Measurements from ENCODE around the gene ARHGAP15.

ARHGAP15 gene

GRCh38 chr2:143674051-143674450 lies 544.8 kb downstream of the ARHGAP15 start:
- DNase-seq, result peak; percentile 73 to 77

DNA sequence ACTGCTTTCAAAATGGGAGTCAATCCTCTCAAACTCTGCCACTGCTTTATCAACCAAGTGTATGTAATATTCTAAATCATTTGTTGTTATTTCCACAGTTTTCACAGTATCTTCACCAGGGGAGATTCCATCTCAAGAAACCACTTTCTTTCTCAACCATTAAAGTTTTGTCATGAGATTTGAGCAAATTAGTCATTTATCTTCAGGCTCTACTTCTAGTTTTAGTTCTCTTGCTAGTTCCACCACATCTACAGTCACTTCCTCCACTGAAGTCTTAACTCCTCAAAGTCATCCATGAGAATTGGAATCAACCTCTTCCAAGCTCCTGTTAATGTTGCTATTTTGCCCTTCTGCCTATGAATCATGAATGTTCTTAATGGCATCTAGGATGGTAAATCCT lies 545.8 kb downstream of the ARHGAP15 start:
- peak; percentile 78 to 88 for DNase-seq

GRCh38 chr2:143679617-143680016 lies 550.4 kb downstream of the ARHGAP15 start:
- no peak for DNase-seq

DNA sequence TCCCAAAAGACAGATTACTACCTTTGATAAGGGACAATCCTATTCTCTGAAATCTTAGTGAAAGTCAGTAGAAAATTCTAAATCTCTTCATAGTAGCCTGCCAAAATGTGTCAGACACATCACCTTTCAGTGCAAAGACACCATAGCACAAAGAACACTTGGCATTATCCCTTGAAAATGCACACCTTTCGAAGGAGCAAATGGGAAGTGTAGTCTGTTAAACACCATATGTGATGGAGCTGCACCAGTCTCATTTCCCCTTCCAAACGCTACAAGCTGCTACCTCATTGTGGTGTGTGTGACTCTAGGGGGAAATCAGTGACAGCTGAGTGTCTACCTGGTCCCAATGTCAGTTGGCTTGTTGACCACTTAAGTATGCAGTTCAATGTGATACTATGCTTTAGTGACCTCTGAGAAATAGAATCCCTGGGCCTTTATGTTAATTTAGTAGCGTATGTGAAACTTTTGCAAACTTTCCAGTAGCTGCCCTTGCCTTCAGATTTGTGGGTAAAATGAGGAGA lies 551.7 kb downstream of the ARHGAP15 start:
- DNase-seq, result no peak

DNA sequence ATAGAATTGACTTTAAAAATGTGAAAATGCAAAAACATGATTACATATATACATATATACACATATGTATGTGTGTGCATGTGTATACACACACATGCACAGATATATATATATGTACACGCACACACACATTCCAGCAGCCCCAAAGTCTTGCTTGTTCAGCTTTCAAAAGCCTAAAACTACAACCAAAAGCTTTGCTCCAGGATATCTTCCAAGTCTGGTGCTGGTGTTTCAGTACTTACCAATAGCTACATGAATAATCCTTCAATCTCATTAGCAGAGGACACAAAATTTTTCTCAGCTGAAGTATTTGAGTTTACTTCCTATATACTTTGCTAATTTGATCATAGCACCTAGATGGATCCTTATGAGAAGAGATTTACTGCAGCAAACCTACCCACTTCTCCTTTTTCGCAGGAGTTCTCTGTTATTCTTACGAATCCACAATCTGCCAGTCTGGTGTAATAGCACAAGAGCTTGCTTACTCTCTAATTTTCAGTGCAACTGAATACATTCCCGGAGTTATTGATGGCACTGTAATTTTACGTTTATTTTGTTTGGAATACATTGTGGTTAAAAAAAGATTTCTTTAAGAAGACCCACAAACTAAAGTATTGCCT lies 553.3 kb downstream of the ARHGAP15 start:
- DNase-seq, result no peak

GRCh38 chr2:143683977-143684376 lies 554.8 kb downstream of the ARHGAP15 start:
- no peak for DNase-seq

DNA sequence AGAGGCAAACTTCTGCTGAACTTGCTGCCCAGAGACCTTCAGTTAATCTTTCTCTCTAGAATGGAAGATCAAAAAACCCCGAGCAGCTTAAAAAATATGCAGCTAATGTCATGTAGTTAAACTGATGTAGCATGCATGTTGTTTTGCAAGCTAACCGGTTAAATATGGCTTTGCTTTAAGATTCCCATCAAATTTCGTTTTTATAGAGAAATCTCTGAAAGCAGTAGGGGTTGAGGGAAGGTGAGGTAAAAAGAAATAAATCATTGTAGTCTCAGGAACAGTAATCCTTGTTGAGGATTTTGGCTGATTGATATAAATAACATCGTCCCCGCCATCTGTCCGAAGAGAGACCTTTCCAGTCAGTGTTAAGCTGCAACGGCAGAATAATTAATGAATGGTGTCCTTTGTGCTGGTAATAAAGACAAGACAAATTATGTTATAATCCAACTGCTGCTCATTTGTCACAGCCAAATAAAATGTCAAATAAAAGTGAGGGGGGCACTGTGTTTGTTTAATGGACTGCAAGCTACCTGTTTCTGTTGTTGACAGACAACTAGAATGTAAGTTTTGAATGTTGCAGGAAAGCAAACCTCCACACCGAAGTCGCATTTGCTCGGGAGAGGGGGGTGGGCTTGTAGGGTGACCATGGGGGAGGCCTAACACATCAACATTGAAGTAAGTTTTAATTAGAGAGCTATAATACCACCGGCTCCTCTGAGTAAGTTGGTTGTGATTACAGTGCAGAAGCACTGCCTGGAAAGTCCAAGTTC lies 555.5 kb downstream of the ARHGAP15 start:
- DNase-seq, result no peak

DNA sequence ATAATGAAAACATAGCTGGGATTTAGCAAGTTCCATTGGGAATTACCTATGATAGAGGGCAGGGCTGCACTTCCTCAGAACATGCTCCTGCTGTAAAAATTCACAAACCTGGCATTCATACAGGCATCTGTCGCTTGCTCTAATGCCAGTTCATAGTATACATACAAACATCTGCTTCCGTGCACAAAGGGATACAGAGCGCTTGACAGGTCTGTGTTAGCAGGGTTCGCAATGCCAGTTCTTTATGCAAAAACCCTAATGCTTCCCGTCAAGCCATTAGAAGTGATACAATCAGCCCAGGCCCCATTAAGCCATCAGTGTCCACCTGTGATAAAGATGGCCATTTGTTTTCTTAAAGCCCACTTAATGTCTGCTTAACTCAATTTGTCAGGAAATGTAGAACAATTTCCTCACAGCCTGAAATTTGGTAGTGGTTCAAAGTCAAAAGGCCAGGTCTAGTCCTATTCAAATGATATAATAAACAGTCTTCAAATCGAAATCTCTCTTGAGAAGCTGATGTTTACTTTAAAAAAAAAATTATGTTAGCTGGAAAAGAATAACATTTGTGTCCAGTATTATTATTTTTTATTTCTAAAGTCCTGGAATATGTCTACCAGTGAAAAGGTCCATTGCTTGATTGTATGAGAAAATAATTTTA lies 556.3 kb downstream of the ARHGAP15 start:
- no peak for DNase-seq

DNA sequence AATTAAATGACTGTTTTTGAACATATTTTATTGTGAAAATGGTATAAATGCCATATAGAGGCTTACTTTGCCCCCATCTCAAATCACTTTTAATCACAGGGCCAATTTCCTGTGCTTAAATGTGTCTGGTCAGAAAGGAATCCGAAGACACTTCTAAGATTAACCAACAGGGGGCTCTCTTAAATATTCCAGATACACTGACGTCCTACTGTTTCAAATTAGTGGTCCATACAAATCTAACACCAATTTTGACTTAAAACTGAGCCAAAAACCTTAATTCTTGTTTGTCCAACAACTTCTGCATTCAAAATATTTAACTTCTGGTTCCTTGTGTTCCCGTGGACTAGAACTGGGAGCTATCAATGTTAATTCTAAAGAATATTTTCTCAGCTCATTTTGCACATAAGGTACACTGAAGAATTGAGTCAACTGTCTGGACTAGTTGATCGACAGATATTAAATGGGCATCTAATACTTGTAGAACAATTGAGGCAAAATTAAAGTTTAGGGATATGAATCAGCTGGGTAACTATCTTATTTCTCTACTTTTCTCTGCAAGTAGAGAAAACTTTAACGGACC lies 557.5 kb downstream of the ARHGAP15 start:
- DNase-seq, result peak; percentile 13 to 82

DNA sequence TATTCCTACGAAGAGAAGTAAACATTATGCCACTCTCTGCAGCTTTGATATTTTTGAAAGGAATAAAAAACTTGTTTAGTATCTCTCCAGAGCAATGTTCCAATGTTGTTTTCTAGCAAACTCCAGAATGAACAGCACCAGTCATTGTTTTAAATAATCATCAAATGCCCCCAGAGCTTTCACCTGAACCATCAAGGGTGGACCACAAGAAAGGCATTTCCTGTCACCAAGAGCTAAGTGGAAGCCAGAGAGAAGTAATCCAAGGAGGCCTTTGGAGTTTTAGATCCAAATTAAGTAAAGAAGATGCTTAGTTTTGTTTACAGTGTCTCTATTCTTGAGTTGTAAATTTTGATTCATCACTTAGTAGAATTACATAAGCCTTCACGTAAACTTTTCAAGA lies 559.0 kb downstream of the ARHGAP15 start:
- DNase-seq, result no peak

DNA sequence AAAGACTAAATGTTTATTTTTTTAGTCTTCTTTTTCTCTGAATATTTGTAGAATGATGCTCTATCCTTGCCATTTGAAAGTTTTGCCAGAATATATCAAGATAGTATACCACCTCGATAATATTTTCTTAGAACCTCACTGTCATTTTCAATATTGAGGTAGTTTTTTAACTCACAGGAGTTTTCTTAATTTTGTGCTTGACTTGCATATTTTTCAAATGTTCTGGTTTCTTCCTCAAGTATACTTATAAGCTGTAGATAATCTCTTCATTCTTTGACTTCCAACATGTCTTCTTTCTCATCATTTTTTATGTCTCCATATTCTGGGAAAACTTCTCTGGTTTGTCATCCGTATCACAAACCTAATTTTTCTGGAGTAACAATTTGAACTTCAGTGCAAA lies 559.6 kb downstream of the ARHGAP15 start:
- no peak for DNase-seq

DNA sequence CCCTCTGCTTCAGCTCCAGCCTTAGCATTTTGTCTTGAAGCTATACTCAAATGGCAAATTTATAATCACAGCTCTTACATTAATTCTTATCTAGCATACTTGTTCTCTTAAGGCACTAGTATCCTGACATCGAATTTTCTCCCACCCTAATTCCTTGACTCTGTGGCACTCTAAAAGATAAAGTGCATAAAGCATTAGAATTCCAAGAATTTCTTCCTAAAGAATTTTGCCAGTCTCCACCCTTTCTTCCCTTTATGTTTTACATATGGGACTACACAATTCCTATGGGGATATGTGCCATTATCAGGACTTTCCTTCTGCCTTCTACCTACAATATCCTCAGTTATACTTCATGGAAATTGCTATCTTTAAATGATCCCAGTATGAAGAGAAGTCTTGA lies 560.3 kb downstream of the ARHGAP15 start:
- DNase-seq, result no peak

DNA sequence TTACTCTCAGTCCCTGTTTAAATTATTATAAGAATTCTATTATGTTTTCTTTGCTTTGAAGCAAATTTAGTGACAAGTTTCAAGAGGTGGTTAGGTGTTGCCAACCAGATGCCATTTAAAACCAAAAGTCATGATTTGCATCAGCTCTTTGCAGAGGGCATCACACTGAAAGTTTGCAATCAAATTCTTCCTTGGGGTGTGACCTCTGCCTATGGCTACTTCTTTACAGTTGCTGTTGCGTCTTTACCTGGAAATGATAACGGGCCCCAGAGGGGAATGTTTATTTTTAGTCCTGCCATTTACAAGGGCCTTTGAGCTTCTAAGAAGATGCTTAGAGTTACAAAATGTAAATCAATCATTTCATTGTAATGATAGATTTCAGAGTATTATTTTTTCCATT lies 561.0 kb downstream of the ARHGAP15 start:
- no peak for DNase-seq

GRCh38 chr2:143691121-143691520 lies 561.9 kb downstream of the ARHGAP15 start:
- no peak for DNase-seq

DNA sequence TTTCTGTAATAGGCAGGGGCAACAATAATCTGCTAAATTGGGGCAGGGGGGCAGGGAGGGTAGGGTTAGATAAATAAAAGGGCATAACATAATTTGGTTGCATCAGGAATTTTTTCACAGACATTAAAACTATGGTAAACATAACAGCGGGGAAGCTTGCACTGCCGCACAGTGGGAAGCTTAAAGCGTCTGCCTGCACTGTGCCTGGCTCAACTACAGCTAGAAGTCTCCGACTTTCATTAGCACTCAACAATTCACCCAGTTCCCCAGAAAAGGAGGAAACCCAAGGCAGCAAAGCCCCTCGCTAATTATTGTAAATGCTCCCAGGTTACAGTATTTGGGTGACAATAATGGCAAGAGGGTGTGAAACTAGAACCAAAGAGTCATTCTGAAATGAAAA lies 562.9 kb downstream of the ARHGAP15 start:
- no peak for DNase-seq

- DNase-seq, result no peak
Observed at GRCh38 chr2:143692967-143693366, 563.7 kb downstream of the ARHGAP15 start.

- no peak for DNase-seq
Observed at GRCh38 chr2:143694335-143694734, 565.1 kb downstream of the ARHGAP15 start.

- DNase-seq, result no peak
Observed at GRCh38 chr2:143696651-143697050, 567.4 kb downstream of the ARHGAP15 start.

DNA sequence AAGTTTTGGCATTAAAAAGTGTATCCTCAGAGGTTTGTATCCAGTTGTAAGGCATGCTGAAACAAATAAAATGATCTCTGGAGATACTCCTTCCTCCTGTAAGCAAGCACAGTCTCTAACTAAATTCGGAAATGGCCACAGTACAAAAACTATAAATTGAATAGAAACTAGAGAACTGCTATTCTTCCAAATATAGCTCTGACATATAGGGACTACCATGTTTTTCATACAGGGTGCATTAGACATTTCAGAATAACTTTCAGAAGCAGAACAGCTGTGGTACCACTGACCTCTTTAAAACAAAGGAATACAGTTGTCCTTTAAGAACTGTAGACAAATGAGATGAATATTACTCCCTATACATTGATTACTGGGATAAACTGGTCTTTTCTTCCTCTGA lies 568.5 kb downstream of the ARHGAP15 start:
- DNase-seq, result no peak

GRCh38 chr2:143698352-143698751 lies 569.1 kb downstream of the ARHGAP15 start:
- no peak for DNase-seq

GRCh38 chr2:143698888-143699570 lies 569.8 kb downstream of the ARHGAP15 start:
- no peak for DNase-seq

DNA sequence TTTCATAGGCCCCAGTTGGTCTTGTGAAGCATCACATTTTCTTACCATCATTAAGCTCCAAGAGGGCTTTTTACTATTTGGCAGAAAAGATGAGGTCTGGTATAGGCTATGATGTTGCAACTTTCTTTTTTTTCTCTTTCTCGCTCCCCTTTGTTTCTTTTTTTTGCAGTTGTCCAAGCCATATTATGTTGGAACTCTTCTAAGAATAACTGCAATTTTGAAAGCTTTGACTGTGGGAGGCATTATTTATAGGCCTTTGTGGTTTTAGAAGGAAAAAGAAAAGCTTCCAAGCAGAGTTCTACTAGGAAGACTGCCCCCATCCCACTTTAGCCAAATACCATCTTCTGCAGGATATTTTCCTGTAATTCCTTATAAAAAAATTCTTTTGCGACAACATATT lies 571.6 kb downstream of the ARHGAP15 start:
- DNase-seq, result no peak

GRCh38 chr2:143701785-143702184 lies 572.6 kb downstream of the ARHGAP15 start:
- DNase-seq, result no peak
